Measurements from ENCODE around the gene RIN3.

Gene RIN3

GRCh38 chr14:92507174-92507768 is 6.3 kb upstream of the RIN3 start:
- TF ChIP-seq, protein P1, sequence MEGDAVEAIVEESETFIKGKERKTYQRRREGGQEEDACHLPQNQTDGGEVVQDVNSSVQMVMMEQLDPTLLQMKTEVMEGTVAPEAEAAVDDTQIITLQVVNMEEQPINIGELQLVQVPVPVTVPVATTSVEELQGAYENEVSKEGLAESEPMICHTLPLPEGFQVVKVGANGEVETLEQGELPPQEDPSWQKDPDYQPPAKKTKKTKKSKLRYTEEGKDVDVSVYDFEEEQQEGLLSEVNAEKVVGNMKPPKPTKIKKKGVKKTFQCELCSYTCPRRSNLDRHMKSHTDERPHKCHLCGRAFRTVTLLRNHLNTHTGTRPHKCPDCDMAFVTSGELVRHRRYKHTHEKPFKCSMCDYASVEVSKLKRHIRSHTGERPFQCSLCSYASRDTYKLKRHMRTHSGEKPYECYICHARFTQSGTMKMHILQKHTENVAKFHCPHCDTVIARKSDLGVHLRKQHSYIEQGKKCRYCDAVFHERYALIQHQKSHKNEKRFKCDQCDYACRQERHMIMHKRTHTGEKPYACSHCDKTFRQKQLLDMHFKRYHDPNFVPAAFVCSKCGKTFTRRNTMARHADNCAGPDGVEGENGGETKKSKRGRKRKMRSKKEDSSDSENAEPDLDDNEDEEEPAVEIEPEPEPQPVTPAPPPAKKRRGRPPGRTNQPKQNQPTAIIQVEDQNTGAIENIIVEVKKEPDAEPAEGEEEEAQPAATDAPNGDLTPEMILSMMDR (IDR thresholded peaks at IDR 0.05; ENCODE audit: low read depth, low read length, missing control alignments), result no peak
- peak; percentile 38 for DNase-seq (ENCODE audit: low read depth)
- H3K4me3 ChIP-seq (ENCODE audit: low read depth, low read length), result no peak overlapping the region

DNA sequence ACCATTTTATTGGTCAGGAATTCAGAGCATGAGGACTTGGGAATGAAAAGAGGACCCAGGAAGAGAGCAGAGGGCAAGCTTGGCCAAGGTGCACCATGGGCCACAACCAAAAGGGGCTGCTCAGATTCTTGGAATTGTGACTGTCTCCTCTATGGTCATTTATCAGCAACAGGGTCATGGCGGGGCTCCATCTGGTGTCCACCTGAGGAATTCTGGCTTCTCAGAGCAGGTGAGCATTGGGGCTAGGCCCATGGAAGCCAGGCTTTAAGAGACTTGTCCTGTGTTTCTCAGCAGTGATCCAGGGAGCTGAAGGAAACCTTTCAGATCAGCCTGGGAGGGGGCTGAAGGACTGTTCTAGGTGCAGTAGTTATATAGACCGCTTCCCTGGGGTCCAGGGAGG is 2.6 kb upstream of the RIN3 start:
- DNase-seq (ENCODE audit: low read depth), result no peak
- H3K4me3 ChIP-seq (ENCODE audit: low read depth, low read length), result no peak overlapping the region
- TF ChIP-seq, protein P1 (IDR thresholded peaks at IDR 0.05; ENCODE audit: low read depth, low read length, missing control alignments), result peak; percentile 15

GRCh38 chr14:92511453-92512238 is 1.9 kb upstream of the RIN3 start:
- TF ChIP-seq, protein P1 (IDR thresholded peaks at IDR 0.05; ENCODE audit: low read depth, low read length, missing control alignments), result no peak
- no peak overlapping the region for H3K4me3 ChIP-seq (ENCODE audit: low read depth, low read length)
- no peak for DNase-seq (ENCODE audit: low read depth)

GRCh38 chr14:92512807-92513203 is 776 bp upstream of the RIN3 start:
- TF ChIP-seq, protein P1 (IDR thresholded peaks at IDR 0.05; ENCODE audit: low read depth, low read length, missing control alignments), result no peak
- H3K4me3 ChIP-seq (ENCODE audit: low read depth, low read length), result peak overlapping the region; percentile 62
- DNase-seq (ENCODE audit: low read depth), result no peak

GRCh38 chr14:92513966-92514843 is 624 bp downstream of the RIN3 start:
- no peak for DNase-seq (ENCODE audit: low read depth)
- TF ChIP-seq, protein P1 (IDR thresholded peaks at IDR 0.05; ENCODE audit: low read depth, low read length, missing control alignments), result no peak
- peak overlapping the region; percentile 62 for H3K4me3 ChIP-seq (ENCODE audit: low read depth, low read length)

DNA sequence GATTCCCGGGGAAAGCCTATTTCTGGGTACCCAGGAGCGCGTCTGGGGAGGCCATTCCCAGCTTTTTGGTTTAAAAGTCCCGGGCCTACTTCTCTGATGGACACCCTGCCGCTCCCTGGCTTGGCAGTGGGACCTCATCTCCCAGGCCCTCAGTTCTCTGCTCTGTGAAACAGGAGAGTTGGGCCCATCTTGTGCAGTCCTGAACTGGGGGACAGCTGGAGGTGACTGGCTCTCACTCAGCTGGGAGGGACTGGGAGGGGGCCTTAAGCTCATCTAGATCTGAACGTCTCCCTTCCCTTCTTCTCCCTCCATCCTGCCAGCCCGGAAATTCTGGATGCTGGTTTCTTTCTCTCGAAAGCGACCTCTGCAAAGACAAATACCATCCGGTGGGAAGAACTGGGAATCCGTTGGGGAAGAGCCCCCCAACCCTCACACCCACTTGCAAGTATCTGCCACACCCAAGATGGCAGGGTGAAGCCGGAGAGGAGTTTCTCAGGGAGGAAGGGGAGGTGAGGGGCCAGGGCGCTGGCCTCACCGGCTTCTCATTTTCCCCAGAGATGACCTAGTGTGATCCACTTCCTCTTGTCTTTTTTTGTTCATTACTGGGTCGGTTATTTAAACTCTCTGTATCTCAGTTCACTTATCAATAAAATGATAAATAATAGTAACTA is 1.4 kb downstream of the RIN3 start:
- no peak for DNase-seq (ENCODE audit: low read depth)

More for the DNA sequence above, 1.4 kb downstream of the RIN3 start:
- TF ChIP-seq, protein P1 (IDR thresholded peaks at IDR 0.05; ENCODE audit: low read depth, low read length, missing control alignments), result no peak
- H3K4me3 ChIP-seq (ENCODE audit: low read depth, low read length), result peak overlapping the region; percentile 62; the same call in 1 of the 2 replicates
